HG03064 (cell line): ENCODE measurements around the gene SMIM33.
"Not testable (repeated sequence)": the region's sequence is repeated elsewhere in the genome, so short reads cannot be mapped to it uniquely, and the experiment has no call there.

Experiments
- ATAC-seq: cut with Tn5 transposase; IDR thresholded peaks from one replicate; pipeline ENCODE4 v1.9.1; 2021; ENCODE audit warnings: low read depth; ENCODE audit not compliant: unreplicated experiment

Gene SMIM33

GRCh38 chr5:139456776-139457175 lies 14.0 kb upstream of the SMIM33 start:
- no peak for ATAC-seq

- no peak for ATAC-seq
These were observed 13.6 kb upstream of the SMIM33 start for GRCh38 chr5:139457241-139457640.

DNA sequence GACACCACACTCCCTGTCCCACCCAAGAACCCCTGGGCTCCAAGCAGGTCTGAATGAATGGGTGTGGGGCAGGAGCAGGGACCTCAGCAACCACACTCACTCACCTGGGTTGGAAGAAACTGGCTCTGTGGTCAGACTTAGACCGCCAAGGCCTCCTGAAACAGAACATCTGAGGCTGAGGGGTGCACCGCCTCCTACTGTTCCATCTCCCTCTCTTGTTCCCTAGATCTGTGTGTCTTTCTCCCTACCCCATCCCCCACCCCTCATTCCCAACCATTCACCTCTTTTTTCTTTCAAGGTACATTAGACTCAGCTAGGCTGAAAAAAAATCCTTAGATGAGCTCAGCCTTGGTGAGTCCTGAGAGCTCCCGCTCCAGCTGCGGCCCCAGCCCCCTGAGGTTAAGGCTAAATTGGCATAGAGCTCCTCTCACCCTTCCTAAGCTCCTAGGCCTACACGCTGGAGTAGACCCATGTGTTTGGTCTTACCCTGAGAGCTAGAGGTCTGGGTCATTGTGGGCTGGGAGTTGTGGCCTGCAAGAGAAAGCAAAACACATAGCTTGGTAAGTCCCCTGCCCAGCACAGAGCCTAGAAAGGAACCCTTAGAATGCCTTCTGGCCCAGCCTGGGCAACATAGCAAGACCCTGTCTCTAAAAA lies 13.0 kb upstream of the SMIM33 start:
- ATAC-seq: no peak

GRCh38 chr5:139458580-139459407 lies 12.0 kb upstream of the SMIM33 start:
- ATAC-seq: peak; percentile 61

GRCh38 chr5:139459451-139459934 lies 11.3 kb upstream of the SMIM33 start:
- ATAC-seq: no peak

DNA sequence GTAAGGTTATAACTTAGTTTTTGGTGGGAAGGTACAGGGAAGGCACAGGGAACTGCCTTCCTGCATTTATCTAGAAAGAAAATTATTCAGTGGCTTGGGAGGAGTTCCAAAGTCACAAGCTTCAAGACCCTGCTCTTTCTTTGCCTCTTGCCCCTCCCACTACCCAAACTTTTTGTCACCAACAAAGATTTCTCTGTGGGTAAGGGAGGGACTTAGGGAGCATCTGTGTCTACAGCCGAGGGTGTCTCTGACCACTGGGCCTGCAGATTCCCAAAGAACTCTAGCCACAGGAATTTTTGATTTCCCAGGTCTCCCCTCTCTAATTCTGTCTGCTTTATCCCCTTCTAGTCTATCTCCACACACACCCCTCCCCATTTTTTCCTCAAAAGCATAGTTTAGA lies 10.3 kb upstream of the SMIM33 start:
- ATAC-seq: no peak

- ATAC-seq: no peak
These were observed 9.6 kb upstream of the SMIM33 start for GRCh38 chr5:139461176-139461575.

DNA sequence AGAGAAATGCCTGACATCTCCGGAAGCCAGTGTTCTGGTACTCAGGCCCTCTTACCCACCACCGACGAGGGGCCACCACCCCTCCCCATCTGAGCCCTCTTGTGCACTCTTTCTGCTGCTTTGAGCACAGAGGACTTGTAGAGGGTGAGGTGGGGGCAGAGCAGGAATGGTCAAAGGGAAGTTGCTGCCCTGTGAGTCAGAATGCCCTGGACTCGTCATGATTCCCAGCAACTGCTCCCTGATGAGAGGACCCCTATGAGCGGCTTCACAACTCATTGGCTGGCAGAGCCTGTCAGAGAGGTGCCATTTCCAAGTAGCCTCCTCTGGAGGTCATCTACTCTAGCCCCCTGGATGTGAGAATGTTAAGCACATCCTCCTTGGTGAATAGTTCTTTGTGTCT lies 9.1 kb upstream of the SMIM33 start:
- ATAC-seq: no peak

GRCh38 chr5:139462586-139463276 lies 8.1 kb upstream of the SMIM33 start, which contains the start of gene ECSCR:
Gene ECSCR, minus strand, starts transcription at chr5:139462743. Its CDS starts 73 bp downstream, at chr5:139462670.
- no peak for ATAC-seq

- no peak for ATAC-seq
These were observed 2.3 kb upstream of the SMIM33 start for GRCh38 chr5:139468421-139468931.

DNA sequence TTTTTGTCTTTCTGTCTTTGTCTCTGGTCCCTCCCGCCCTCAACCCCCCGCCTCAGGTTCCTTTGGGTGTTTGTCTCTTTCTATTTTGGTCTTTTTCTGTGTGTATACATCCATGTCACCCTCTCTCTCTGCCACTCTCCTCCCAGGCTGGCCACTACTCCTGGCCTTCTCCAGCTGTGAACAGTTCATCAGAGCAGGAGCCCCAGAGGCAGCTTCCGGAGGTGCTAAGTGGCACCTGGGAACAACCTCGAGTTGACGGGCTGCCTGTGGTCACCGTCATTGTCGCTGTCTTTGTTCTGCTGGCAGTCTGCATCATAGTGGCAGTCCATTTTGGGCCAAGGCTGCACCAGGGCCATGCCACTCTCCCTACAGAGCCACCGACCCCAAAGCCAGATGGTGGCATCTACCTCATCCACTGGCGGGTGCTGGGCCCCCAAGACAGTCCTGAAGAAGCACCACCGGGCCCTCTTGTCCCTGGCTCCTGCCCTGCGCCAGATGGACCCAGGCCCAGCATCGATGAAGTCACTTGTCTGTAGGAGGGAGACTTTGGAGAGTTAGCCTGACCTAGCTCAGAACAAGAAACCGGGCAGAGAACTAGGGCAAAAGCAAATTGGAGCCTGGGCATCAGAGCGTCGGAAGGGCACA lies 1.7 kb downstream of the SMIM33 start:
- no peak for ATAC-seq

GRCh38 chr5:139473105-139473504 lies 2.3 kb downstream of the SMIM33 start:
- ATAC-seq: no peak

GRCh38 chr5:139473565-139473964 lies 2.8 kb downstream of the SMIM33 start:
- no peak for ATAC-seq

DNA sequence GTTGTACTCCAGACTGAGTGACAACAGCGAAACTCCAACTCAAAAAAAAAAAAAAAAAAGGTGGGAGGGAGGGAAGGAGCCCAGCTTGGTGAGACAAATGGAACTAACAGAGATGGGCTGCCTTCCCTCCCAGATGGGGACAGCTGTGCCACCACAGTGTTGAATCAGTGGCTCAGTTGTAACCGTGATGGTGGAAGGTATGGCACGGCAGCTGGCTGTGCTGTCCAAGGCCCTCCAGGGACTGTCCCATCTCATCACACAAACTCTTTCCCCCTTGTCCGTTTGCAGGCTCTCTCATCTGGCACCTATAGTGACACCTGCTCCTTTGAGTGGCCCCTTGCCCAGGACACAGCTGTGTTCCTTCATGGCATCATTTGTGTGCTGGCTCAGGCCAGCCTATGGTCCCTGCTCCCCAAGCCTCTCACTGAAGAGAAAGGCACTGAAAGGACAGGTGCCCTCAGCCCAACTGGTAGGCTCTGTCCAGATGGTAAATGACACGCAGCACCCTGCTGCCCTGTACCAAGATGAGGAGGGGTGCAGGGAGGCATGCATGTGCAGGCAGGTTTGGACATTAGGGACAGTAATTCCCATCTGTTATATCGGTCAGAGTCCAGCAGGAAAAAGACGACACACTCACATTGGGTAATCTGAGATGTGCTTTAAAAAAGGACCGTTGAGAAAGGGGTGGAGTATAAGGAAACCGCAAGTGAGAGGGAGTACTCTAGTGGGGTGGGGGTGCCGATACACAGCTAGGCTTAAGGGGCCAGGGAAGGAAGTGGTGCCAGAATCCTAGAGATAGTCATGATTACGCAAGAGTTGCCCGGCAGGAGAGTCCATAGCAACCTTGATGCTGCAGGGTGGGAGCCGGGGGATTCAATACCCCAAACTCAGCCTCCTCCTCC lies 4.3 kb downstream of the SMIM33 start:
- no peak for ATAC-seq

DNA sequence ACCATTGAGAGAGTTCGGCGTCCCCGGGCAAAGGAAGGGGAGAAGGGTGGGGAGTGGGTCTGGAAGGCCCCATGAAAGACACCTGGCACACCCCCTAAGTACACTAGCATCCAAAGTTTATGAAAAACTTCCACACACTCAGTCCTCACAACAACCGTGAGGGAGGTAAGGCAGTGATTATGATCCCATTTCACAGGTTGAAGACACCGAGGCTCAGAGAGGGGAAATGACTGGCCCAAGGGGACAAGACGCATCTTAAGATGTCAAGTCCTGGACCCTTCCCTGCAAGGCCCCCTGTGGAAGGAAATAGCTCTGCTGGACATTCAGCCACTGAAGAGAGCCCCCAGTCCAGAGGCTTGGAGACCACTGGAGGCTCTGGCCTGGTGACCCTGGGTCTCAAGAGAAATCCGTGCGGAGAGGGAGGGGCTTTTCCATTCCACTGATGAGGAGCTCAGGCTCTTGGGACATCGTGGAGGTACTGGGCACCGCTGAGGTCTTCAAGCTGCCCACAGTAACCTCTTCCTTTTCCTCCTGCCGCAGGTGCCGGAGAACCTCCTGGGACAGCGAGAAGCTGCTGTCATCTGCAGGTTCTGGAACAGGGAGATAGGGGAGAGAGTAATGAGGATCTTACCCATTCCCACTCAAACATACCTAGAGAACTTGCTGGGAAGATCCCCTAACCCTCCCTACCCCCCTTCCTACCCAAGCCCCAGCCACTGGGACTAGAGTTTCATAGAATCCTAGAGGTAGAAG lies 5.2 kb downstream of the SMIM33 start:
- ATAC-seq: no peak

DNA sequence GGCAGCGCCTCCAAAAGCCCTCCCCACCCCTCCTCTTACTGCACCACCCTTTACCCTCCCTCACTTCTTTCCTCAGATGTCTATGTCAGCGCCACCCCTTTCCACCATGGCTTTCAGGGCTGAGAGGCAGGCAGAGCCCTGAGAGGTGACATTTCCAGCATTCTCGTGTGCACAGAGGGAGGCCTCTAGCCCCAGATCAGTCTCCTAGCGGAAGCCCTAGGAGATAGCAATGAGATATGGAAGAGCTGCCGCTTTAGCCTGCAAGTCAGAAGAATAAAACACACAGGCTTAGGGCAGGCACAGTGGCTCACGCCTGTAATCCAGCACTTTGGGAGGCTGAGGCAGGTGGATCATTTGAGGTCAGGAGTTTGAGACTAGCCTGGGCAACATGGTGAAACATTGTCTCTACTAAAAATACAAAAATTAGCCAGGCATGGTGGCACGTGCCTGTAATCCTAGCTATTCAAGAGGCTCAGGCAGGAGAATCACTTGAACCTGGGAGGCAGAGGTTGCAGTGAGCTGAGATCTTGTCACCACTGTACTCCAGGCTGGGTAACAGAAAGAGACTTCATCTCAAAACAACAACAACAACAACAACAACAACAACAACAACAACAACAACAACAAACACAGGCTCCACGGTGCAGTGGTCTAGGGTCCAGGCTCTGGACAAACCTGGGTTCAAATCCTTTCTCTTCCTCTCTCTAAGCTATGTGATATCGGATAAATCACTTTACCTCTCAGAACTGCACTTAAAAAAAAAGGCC lies 8.0 kb downstream of the SMIM33 start:
- not testable (repeated sequence) for ATAC-seq

- ATAC-seq: not testable (repeated sequence)
These were observed 8.9 kb downstream of the SMIM33 start for GRCh38 chr5:139479729-139480128.

- ATAC-seq: no peak
These were observed 10.3 kb downstream of the SMIM33 start for GRCh38 chr5:139481122-139481533.
